Measurements from ENCODE around the gene KCNIP4.

- TF ChIP-seq CTCF (IDR thresholded peaks at IDR 0.05) (no peak), POLR2A (IDR thresholded peaks at IDR 0.05) (no peak)
Observed at GRCh38 chr4:21991050-21991449, 42.5 kb upstream of the KCNIP4 start.

Measured in heart left ventricle (tissue), 13 donors.